Naive thymus-derived CD8-positive, alpha-beta T cell (primary cell): ENCODE data around the gene ZNF701. TPM values are rescaled to one million over a fixed set of nuclear protein-coding genes. Genes with fewer than 3 reads are reported as not detected.
"Not testable (repeated sequence)": the region's sequence is repeated elsewhere in the genome, so short reads cannot be mapped to it uniquely, and the experiment has no call there.

Source experiments
- ATAC-seq, 2 donors: fragments of 150-1000 bp; cut with Tn5 transposase in 1 of 2; sonication (Bioruptor Pico), chemical (Tn5 transposase) in 1 of 2; 1 replicate in 1 of 2; 2 replicates in 1 of 2; pipeline ENCODE4 v1.10.0; 2021; ENCODE audit warnings: mild to moderate bottlenecking in 2 of 2, moderate library complexity in 2 of 2
- POLR2A ChIA-PET: fragments of 350-600 bp; sonication (Branson Sonifier 250); formaldehyde crosslinking; loops from one replicate; lab custom pipeline; 2021; ENCODE audit warnings: antibody characterized with exemption; lab: Charles Lee
- DNase-seq, 10 donors: peaks; one replicate each; pipeline versions ENCODE4 v3.0.0 to v3.0.0-alpha.2; 2020 to 2022
- H3K27ac Mint-ChIP-seq, 10 donors: one replicate each; pipeline ENCODE4 v1.8.0; 2020 to 2022; ENCODE audit warnings: mild to moderate bottlenecking in 10 of 10, mixed read lengths in 10 of 10, moderate library complexity in 4 of 10, inconsistent platforms in 1 of 10
- H3K27me3 Mint-ChIP-seq, 5 donors: one replicate each; pipeline ENCODE4 v1.8.0; 2021 to 2022; ENCODE audit warnings: mixed read lengths in 5 of 5
- H3K36me3 Mint-ChIP-seq, 3 donors: one replicate each; pipeline ENCODE4 v1.8.0; 2020 to 2022; ENCODE audit warnings: mixed read lengths in 3 of 3, mild to moderate bottlenecking in 2 of 3, inconsistent platforms in 1 of 3
- H3K4me1 Mint-ChIP-seq, 4 donors: one replicate each; pipeline ENCODE4 v1.8.0; 2021 to 2022; ENCODE audit warnings: mixed read lengths in 4 of 4
- H3K4me3 Mint-ChIP-seq, 10 donors: one replicate each; pipeline ENCODE4 v1.8.0; 2020 to 2022; ENCODE audit warnings: mild to moderate bottlenecking in 10 of 10, mixed read lengths in 10 of 10, moderate library complexity in 6 of 10, inconsistent platforms in 1 of 10
- H3K9me3 Mint-ChIP-seq, 9 donors: one replicate each; pipeline ENCODE4 v1.8.0; 2020 to 2022; ENCODE audit warnings: mixed read lengths in 9 of 9, mild to moderate bottlenecking in 3 of 9, inconsistent platforms in 1 of 9, moderate library complexity in 1 of 9
- polyA plus RNA-seq, 3 donors: library from polyadenylated mRNA; unstranded; fragments of 300-500 nt; fragmentation: Illumina TruSeq; gene quantifications; one replicate each; pipeline ENCODE4 v1.2.3, GENCODE V29; 2021
- total RNA-seq, 8 experiments: library from RNA in 2 of 8; stranded (reverse) in 2 of 8; gene quantifications; one replicate each; pipeline ENCODE4 v1.2.3 and lab custom pipeline; 2021 to 2026

ZNF701 gene
- total and polyA plus RNA-seq, 5 experiments from 2014 or later = 13.6 to 40.3 (median 14.4) TPM

DNA sequence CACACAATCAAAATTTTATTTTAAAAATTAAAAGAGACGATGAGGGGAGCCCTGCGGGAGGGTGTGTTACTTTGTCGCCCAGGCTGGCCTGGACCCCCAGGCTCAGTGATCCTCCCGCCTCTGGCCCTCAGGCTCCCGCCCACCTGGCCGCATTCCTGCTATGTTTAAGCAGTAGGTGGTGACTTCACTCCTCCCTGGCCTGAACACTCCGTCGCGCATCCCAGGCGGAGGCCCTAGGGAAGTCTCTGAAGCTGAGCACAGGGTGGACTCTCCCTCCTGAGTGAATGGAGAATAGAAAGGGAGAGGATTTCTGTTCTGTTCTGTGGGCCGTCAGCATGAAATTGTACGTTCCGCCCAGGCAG lies 468 bp upstream of the ZNF701 start:
- peak; percentile 4 to 21 for ATAC-seq
- Mint-ChIP-seq H3K36me3 (peaks cover 33 to 43% (median 35%) of the 10 kb centered on the region in 3 donors), H3K27ac (peak overlapping the region; percentile 83 to 99 (median 96)), H3K4me1 (peaks cover 14 to 38% (median 37%) of the 10 kb centered on the region in 4 donors), H3K4me3 (peak overlapping the region; percentile 89 to 98 (median 95)), H3K9me3 (peaks cover 8 to 76% (median 33%) of the 10 kb centered on the region in 9 donors)
- peak in 2 of 10 donors; percentile 3 to 5 for DNase-seq
- H3K27me3 Mint-ChIP-seq = not testable (repeated sequence)
- POLR2A ChIA-PET = interaction anchor here (0.7 kb wide), 1 partner anchor 31 kb away, joined by 3 read pairs; no protein-coding TSS in a partner anchor

DNA sequence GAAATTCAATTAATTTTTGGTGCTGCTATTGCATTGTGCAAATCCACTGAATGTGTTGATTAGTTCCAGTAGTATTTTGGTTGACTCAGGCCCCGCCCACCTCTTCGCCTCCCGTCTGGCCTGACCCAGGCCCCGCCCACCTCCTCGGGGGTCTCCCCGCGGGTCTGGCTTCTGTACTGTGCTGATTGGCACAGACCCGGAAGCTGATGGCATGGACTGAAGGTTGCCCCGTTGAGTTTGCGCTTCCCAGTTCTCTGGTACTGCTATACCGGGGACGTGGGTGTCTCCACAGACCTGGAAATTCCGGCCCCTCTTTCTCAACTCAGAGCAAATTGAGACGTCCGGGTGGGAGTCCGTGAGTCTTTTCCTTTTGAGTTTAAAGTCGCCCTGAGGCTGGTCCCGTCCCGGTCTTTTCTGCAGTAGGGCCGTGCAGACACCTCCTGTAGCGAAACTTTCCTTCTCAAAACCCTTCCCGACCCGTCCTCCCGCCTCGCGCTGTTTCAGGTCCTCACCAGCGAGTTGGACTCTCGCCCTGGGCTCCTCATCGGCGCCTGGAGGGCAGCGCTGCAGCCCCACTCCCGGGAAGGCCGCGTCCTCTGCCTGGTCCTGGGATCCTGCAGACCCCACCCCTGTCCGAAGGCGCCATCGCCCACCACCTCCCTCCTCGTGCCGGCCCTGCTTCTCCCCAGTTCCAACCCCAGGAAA lies 14.8 kb downstream of the ZNF701 start:
- H3K4me3 Mint-ChIP-seq = no peak overlapping the region
- no peaks in the 10 kb centered on the region for H3K4me1 Mint-ChIP-seq
- no peak overlapping the region for H3K27ac Mint-ChIP-seq
- DNase-seq (no peak), ATAC-seq (no peak)
- H3K27me3 Mint-ChIP-seq = no peaks in the 10 kb centered on the region
- POLR2A ChIA-PET = no interaction called here
- peaks cover 8 to 88% (median 29%) of the 10 kb centered on the region in 9 donors for H3K9me3 Mint-ChIP-seq
- H3K36me3 Mint-ChIP-seq = peaks cover 37 to 82% (median 67%) of the 10 kb centered on the region in 3 donors

DNA sequence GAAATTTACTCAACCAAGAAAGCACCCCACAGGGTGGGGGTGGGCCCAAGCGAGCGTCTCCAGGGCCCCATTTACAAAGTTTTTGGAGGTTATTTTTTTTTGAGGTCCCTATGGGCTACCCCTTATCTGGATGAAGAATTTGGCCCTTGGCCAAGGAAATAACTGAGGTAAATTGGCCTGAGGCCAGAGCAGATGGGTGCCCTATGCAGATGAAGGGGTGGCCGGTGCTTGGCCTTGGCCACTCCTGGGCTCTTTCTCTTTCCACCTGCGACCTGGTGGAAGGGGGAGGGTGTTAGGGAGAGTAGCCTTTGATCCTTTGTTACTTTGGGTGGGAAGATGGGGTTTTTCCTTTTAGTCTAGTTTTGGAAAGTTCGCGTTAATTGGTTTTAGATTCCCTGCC lies 15.5 kb downstream of the ZNF701 start:
- H3K9me3 Mint-ChIP-seq = peaks cover 8 to 87% (median 34%) of the 10 kb centered on the region in 9 donors
- POLR2A ChIA-PET = no interaction called here
- DNase-seq = no peak
- no peak for ATAC-seq
- no peaks in the 10 kb centered on the region for H3K27me3 Mint-ChIP-seq
- H3K36me3 Mint-ChIP-seq = peaks cover 37 to 82% (median 66%) of the 10 kb centered on the region in 3 donors
- H3K4me1 Mint-ChIP-seq = no peaks in the 10 kb centered on the region
- H3K27ac Mint-ChIP-seq = no peak overlapping the region
- no peak overlapping the region for H3K4me3 Mint-ChIP-seq

DNA sequence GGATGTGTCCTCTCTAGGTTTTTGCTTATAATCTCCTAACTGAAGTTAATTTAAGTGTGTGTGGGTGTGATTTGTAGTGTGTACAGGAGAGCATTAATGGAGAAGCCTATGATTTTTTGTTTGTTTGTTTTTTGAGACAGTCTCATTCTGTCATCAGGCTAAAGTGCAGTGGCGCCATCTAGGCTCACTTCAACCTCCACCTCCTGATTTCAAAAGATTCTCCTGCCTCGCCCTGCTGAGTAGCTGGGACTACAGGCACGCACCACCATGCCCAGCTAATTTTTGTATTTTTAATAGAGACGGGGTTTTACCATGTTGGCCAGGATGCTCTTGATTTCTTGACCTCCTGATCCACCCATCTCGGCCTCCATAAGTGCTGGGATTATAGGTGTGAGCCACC lies 20.6 kb downstream of the ZNF701 start:
- no peak for DNase-seq
- peaks cover 2 to 73% (median 21%) of the 10 kb centered on the region in 9 donors for H3K9me3 Mint-ChIP-seq
- peaks cover 16 to 71% (median 52%) of the 10 kb centered on the region in 3 donors for H3K36me3 Mint-ChIP-seq
- POLR2A ChIA-PET = no interaction called here
- no peak overlapping the region for H3K4me3 Mint-ChIP-seq
- peak overlapping the region in 1 of 10 donors; percentile 73 for H3K27ac Mint-ChIP-seq
- H3K27me3 Mint-ChIP-seq = no peaks in the 10 kb centered on the region
- no peak for ATAC-seq
- H3K4me1 Mint-ChIP-seq = no peaks in the 10 kb centered on the region

DNA sequence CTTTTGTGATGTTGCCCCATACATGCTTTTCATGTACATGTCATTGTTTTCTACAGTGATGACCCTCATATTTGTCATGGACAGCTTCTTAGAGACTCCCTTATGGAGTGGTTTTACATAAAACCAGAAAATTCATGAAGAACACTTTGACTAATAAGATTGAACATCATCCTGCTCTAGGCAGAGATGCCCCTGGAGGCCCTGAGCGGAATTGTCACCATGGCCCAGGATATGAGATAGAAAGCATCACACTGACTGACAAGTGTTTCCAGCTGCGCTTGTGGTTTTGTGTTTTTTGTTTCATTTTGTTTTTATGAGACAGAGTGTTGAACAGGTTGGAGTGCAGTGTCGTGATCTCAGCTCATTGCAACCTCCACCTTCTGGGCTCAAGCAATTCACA lies 22.2 kb downstream of the ZNF701 start:
- POLR2A ChIA-PET = no interaction called here

DNA sequence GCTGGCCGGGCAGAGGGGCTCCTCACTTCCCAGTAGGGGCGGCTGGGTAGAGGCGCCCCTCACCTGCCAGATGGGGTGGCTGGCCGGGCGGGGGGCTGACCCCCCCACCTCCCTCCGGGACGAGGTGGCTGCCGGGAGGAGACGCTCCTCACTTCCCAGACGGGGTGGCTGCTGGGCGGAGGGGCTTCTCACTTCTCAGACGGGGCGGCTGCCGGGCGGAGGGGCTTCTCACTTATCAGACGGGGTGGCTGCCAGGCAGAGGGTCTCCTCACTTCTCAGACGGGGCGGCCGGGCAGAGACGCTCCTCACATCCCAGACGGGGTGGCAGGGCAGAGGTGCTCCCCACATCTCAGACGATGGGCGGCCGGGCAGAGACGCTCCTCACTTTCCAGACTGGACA lies 23.4 kb downstream of the ZNF701 start:
- H3K4me3 Mint-ChIP-seq, ATAC-seq, H3K4me1 Mint-ChIP-seq, H3K27ac Mint-ChIP-seq, POLR2A ChIA-PET, H3K27me3 Mint-ChIP-seq, DNase-seq: not testable (repeated sequence)
- Mint-ChIP-seq H3K36me3 (peaks cover 27 to 70% (median 51%) of the 10 kb centered on the region in 3 donors), H3K9me3 (peaks cover 6 to 74% (median 25%) of the 10 kb centered on the region in 9 donors)

More for the DNA sequence above, 22.2 kb downstream of the ZNF701 start:
- H3K36me3 Mint-ChIP-seq = peaks cover 30 to 74% (median 57%) of the 10 kb centered on the region in 3 donors
- H3K4me3 Mint-ChIP-seq = no peak overlapping the region
- peaks cover 8 to 75% (median 25%) of the 10 kb centered on the region in 9 donors for H3K9me3 Mint-ChIP-seq
- H3K4me1 Mint-ChIP-seq = no peaks in the 10 kb centered on the region
- DNase-seq (no peak), ATAC-seq (no peak)
- no peaks in the 10 kb centered on the region for H3K27me3 Mint-ChIP-seq
- no peak overlapping the region for H3K27ac Mint-ChIP-seq

DNA sequence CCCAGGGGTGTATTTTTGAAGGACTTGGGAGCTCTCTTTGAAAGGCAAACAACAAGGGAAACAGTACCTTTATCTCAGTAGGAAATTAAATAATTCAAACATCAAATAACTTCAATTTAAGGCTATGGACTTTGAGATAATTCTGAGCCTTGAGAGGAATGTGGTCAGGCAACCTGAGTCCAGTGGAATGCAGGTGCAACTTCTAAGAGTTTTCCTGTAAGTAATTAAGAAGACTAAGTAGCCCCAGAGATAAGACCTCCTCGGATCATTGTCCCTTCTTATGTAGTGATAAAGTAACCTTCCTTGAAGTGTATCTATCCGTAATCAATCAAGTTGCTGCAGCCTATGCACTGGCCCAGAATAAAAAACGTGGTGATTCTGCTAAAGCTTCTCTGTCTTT lies 29.2 kb downstream of the ZNF701 start:
- peaks cover 6 to 64% (median 18%) of the 10 kb centered on the region in 9 donors for H3K9me3 Mint-ChIP-seq
- ATAC-seq (no peak), DNase-seq (no peak)
- H3K27ac Mint-ChIP-seq = no peak overlapping the region
- peak overlapping the region in 2 of 10 donors; percentile 5 to 9 for H3K4me3 Mint-ChIP-seq
- no peaks in the 10 kb centered on the region for H3K27me3 Mint-ChIP-seq
- H3K36me3 Mint-ChIP-seq = peaks cover 22 to 37% (median 22%) of the 10 kb centered on the region in 3 donors
- POLR2A ChIA-PET = interaction anchor here (0.6 kb wide), 2 partner anchors 101 to 202 kb away, joined by 3 to 8 read pairs; no protein-coding TSS in a partner anchor
- peaks cover 8 to 36% (median 20%) of the 10 kb centered on the region in 4 donors for H3K4me1 Mint-ChIP-seq

DNA sequence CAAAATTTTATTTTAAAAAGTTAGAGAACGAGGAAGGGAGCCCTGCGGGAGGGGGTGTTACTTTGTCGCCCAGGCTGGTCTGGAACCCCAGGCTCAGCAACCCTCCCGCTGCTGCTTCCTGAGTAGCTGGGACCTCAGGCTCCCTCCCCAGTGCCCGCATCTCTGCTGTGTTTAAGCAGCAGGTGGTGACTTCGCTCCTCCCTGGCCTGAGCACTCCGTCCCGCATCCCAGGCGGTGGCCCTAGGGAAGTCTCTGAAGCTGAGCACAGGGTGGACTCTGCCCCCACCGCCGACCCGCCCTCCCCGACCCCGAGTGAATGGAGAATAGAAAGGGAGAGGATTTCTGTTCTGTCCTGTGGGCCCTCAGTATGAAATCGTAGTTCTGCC lies 30.5 kb downstream of the ZNF701 start:
- H3K4me3 Mint-ChIP-seq = peak overlapping the region; percentile 88 to 97 (median 92)
- H3K9me3 Mint-ChIP-seq = peaks cover 6 to 64% (median 22%) of the 10 kb centered on the region in 9 donors
- peak overlapping the region in 9 of 10 donors; percentile 77 to 95 (median 90) for H3K27ac Mint-ChIP-seq
- DNase-seq = peak in 1 of 10 donors; percentile 12
- peaks cover 11 to 39% (median 29%) of the 10 kb centered on the region in 4 donors for H3K4me1 Mint-ChIP-seq
- no peaks in the 10 kb centered on the region for H3K27me3 Mint-ChIP-seq
- ATAC-seq = peak; percentile 13 to 26
- H3K36me3 Mint-ChIP-seq = peaks cover 19 to 33% (median 29%) of the 10 kb centered on the region in 3 donors
- POLR2A ChIA-PET = interaction anchor here (0.5 kb wide), 1 partner anchor 31 kb away, joined by 3 read pairs; no protein-coding TSS in a partner anchor

DNA sequence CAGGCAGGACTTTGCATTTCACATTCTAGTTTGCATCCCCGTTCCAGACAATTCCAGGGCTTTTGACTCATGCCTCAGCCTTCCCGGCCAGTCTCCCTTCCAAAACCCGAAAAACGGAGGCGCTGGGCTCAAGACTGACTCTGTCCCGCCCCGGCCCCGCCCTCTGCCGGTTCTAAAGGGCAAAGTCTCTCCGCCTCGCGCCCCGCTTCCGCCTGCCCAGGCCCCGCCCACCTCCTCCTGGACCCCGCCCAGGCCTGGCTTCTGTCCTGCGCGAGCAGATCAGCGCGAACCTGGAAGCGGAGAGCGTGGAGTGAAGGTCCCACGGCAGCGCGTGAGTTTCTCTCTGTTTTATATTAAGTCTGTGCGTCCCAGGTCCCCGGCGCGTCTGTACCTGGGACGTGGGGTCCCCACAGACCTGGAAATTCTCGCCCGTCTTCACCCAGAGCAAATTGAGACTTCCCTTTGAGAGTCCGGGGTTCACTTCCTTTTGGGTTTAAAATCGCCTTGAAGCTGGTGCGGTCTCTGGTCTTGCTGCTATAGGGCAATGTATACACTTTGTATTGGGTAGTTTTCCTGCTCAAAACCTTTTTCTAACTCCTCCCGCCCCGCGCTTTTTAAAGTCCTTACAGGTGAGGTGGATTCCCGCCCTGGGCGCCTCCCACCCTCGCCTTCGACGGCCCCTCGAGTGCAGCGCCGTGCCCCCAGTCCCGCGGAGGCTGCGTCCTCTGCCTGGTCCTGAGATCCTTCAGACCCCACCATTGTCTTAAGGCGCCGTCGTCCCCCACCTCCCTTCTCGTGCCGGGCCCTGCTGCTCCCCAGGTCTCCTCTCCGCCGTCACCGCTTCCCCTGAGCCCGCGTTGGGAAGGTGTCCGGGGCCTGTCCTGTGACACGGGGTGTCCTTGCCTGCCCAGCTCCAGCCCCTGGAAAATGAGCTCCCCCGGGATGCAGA lies 31.2 kb downstream of the ZNF701 start:
- H3K9me3 Mint-ChIP-seq = peaks cover 6 to 63% (median 18%) of the 10 kb centered on the region in 9 donors
- ATAC-seq (peak; percentile 96 to 98), DNase-seq (peak; percentile 86 to 96 (median 92))
- POLR2A ChIA-PET = interaction anchor here (0.5 to 1.7 kb wide), 4 partner anchors 24 to 134 kb away, joined by 3 to 4 read pairs (median 4); partner anchors contain the start of gene ZNF611
- H3K27ac Mint-ChIP-seq = peak overlapping the region; percentile 78 to 95 (median 88)
- H3K27me3 Mint-ChIP-seq = no peaks in the 10 kb centered on the region
- H3K36me3 Mint-ChIP-seq = peaks cover 16 to 32% (median 25%) of the 10 kb centered on the region in 3 donors
- peaks cover 12 to 44% (median 35%) of the 10 kb centered on the region in 4 donors for H3K4me1 Mint-ChIP-seq
- H3K4me3 Mint-ChIP-seq = peak overlapping the region; percentile 88 to 97 (median 92)

DNA sequence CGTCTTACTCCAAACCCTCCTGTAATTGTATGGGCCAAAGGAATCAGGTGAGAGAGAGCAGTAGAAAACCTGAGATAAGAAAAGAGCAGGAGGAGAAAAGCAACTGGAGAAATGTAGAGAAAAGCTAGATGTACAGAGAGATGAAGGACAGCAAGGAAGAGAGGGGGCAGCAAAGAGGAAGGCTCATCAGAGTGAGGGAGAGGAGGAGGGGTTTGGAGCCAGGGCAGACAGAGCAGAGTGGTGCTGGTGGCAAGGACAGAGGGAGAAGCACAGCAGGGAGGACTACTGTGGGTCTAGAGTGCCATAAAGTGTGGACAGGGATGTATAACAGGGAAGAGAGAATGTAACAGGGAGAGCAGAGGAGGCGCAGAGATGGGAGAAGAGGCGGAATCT lies 31.9 kb downstream of the ZNF701 start:
- peaks cover 12 to 27% (median 19%) of the 10 kb centered on the region in 3 donors for H3K36me3 Mint-ChIP-seq

DNA sequence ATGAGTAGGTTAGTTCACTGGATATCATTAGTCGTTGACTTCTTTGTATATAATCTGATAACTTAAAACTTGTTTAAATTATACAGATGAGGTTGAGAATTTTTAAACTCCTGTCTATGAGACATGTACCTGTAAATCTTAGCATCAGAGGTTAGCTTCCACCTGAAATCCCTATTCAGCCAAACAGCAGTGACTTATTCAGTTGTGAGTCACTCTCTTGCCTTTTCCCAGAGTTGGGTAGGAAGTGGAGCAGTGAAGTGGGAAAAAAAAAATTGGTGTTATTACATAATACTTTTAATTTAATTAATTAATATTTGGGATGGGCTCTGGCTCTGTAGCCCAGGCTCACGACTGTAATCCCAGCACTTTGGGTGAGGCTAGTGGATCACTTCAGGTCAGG lies 32.9 kb downstream of the ZNF701 start:
- Mint-ChIP-seq H3K9me3 (peaks cover 0 to 59% (median 7%) of the 10 kb centered on the region in 9 donors), H3K27me3 (no peaks in the 10 kb centered on the region), H3K4me3 (peak overlapping the region in 9 of 10 donors; percentile 28 to 97 (median 91)), H3K36me3 (peaks cover 11 to 24% (median 15%) of the 10 kb centered on the region in 3 donors), H3K27ac (peak overlapping the region in 2 of 10 donors; percentile 75 to 81), H3K4me1 (peaks cover 13 to 48% (median 41%) of the 10 kb centered on the region in 4 donors)
- no peak for ATAC-seq
- no peak for DNase-seq
- POLR2A ChIA-PET = interaction anchor here (0.6 to 1.7 kb wide), 2 partner anchors 26 to 491 kb away, joined by 3 read pairs; no protein-coding TSS in a partner anchor

More for the DNA sequence above, 31.9 kb downstream of the ZNF701 start:
- ATAC-seq, DNase-seq, H3K27me3 Mint-ChIP-seq: not testable (repeated sequence)
- POLR2A ChIA-PET = interaction anchor here (0.6 to 1.7 kb wide), 4 partner anchors 25 to 133 kb away, joined by 3 to 4 read pairs (median 4); partner anchors contain the start of gene ZNF611
- Mint-ChIP-seq H3K4me3 (peak overlapping the region; percentile 88 to 97 (median 92)), H3K27ac (peak overlapping the region; percentile 78 to 95 (median 88)), H3K4me1 (peaks cover 13 to 48% (median 41%) of the 10 kb centered on the region in 4 donors), H3K9me3 (peaks cover 5 to 63% (median 13%) of the 10 kb centered on the region in 9 donors)
